ENCODE data around the gene GATAD1.
A peak's percentile ranks its signal among the peaks of the same experiment; 100 is the strongest.
"Not testable (repeated sequence)": the region's sequence is repeated elsewhere in the genome, so short reads cannot be mapped to it uniquely, and the experiment has no call there.

The GATAD1 gene

DNA sequence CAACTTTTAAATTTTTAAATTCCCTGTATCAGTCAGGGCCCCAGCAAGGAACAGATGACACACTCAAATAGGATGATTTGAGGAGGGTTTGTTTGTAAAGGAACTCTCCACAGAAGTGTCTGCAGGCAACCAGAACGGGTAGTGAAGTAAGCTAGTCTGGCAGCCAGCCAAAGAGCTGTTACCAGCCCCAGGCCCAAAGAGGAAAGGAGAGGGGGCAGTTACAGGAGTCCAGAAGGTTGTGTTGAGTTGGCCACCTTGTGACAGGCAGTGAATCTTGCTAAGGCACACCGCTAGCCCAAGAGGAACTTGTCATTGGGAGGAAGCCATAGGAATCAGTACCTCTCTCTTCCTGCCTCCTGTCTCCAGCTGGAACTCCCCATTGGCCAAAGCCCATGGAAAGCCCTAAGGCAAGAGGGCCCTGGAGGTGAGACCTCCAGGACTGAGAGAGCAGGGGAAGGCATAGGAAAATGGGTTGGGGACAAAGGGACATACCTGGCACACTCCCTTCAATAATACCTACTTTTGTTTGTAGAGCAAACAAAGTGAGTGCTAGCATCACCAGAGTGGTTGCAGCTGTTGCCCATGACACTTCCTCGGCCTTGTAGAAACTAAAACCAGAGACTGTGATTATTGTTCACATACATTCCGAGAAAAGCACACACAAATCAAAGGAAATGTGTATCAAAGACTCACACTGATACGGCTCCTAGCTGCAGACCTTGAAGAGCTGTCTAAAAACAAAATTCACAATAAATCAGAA lies 25.4 kb upstream of the GATAD1 start:
- no peak overlapping the region for H3K27ac Mint-ChIP-seq
- no peaks in the 10 kb centered on the region for H3K9me3 Mint-ChIP-seq
- peaks cover 4 to 11% of the 10 kb centered on the region in 2 donors for H3K4me1 Mint-ChIP-seq (ENCODE audit: low read depth in 2 of 2)
- no peak for ATAC-seq (replicated peaks)
- H3K36me3 Mint-ChIP-seq (ENCODE audit: insufficient read depth) = peaks cover 4% of the 10 kb centered on the region
- peaks cover 16 to 20% of the 10 kb centered on the region in 2 donors for H3K27me3 Mint-ChIP-seq
- no peak overlapping the region for H3K4me3 Mint-ChIP-seq
- DNase-seq = no peak

DNA sequence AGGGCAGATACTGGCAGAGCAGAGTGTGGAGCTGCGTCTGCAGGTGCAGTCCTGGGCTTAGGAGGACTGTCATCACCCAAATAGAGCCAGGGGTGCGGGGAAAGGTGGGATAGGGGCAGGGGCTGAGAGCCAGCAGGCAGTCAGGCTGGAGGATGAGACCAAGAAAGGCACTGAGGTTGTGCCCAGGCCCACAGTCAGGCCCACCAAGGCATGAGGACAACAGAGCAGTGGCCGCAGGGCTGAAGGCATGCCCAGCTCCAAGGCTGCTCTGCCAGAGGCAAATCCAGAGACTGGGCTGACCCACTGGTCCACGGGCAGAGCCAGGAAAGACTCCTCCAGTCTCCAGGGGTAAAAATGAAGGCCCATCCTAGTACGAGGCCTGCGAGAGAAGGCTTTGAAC lies 24.4 kb upstream of the GATAD1 start:
- no peak for DNase-seq
- Mint-ChIP-seq H3K4me1 (ENCODE audit: low read depth in 2 of 2) (peaks cover 4 to 11% of the 10 kb centered on the region in 2 donors), H3K4me3 (no peak overlapping the region), H3K36me3 (ENCODE audit: insufficient read depth) (peaks cover 4% of the 10 kb centered on the region), H3K9me3 (no peaks in the 10 kb centered on the region), H3K27ac (no peak overlapping the region), H3K27me3 (peaks cover 23 to 28% of the 10 kb centered on the region in 2 donors)
- ATAC-seq (replicated peaks) = no peak

DNA sequence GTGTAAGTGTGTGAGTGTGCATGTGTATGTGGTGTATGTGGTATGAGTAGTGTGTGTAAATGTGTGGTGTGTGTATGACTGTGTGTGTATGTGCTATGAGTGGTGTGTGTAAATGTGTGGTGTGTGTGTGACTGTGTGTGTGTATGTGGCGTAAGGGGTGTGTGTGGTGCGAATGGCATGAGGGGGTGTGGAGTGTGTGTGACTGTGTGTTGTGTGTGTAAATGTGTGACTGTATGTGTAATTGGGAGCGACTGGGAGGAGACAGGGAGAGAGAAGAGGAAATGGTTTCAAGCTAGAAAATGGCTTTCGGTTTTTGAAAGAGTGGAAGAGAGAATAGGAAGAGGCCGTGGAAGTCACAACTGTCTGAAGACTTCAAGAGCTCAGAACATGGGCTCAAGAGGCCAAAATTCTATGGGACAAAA lies 23.6 kb upstream of the GATAD1 start:
- no peak for ATAC-seq (replicated peaks)
- no peak for DNase-seq
- H3K27me3 Mint-ChIP-seq = peaks cover 23 to 30% of the 10 kb centered on the region in 2 donors
- peak overlapping the region in 1 of 2 donors; percentile 0 for H3K4me3 Mint-ChIP-seq
- no peaks in the 10 kb centered on the region for H3K9me3 Mint-ChIP-seq
- peaks cover 4% of the 10 kb centered on the region for H3K36me3 Mint-ChIP-seq (ENCODE audit: insufficient read depth)
- H3K27ac Mint-ChIP-seq = no peak overlapping the region
- H3K4me1 Mint-ChIP-seq (ENCODE audit: low read depth in 2 of 2) = peaks cover 4 to 11% of the 10 kb centered on the region in 2 donors

DNA sequence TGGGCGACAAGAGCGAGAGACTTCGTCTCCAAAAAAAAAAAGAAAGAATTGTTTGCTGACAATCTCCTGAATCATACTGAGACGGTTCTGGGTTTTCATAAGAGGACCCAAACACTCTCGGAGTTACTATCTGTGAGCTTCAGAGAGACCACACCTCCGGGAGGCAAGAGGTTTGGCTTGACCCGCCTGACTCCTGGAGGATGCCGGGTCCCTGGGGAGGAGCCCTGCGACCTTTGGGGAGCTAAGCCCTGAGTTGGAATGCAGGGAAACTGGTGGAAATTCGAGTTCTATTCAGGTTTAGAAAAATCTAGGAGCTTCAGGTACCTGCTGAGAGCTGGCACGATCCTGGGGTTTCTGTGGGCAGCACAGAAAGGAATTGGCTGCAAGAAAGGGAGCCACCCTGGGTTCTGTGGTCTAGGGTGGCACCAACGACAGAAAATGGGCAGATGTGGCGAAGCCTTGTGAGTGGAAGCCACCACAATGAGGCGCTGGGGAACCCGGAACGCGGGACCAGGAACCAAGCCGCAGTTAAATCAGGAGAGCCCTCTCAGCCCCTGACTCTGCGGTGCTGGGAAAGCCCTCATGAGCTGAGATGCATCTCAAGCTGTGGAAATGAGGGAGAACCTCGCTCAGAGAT lies 21.9 kb upstream of the GATAD1 start:
- Mint-ChIP-seq H3K9me3 (no peaks in the 10 kb centered on the region), H3K27me3 (peaks cover 23 to 36% of the 10 kb centered on the region in 2 donors), H3K27ac (no peak overlapping the region), H3K36me3 (ENCODE audit: insufficient read depth) (peaks cover 4% of the 10 kb centered on the region), H3K4me3 (no peak overlapping the region), H3K4me1 (ENCODE audit: low read depth in 2 of 2) (peaks cover 4 to 11% of the 10 kb centered on the region in 2 donors)
- DNase-seq = no peak
- no peak for ATAC-seq (replicated peaks)

DNA sequence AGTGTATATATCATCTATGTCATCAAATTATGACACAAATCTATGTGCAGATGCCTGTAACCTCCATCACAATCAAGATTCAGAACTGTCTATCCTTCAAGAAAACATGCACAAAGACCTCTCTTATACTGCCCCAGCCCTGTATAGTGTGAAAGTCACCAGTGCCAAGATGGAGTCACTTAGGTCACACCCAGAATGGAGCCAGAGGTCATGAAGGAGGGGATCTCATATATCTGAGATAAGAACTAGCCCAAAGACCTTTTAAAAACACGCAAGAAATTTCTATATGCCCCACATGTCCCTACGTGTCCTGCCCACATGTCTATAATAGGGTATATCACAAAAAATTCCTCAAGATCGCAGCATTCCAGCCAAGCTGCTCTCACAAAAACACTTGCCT lies 20.1 kb upstream of the GATAD1 start:
- peaks cover 4 to 11% of the 10 kb centered on the region in 2 donors for H3K4me1 Mint-ChIP-seq (ENCODE audit: low read depth in 2 of 2)
- peaks cover 4% of the 10 kb centered on the region for H3K36me3 Mint-ChIP-seq (ENCODE audit: insufficient read depth)
- no peak overlapping the region for H3K4me3 Mint-ChIP-seq
- H3K9me3 Mint-ChIP-seq = no peaks in the 10 kb centered on the region
- ATAC-seq (replicated peaks) (no peak), DNase-seq (no peak)
- peaks cover 23 to 41% of the 10 kb centered on the region in 2 donors for H3K27me3 Mint-ChIP-seq
- no peak overlapping the region for H3K27ac Mint-ChIP-seq

DNA sequence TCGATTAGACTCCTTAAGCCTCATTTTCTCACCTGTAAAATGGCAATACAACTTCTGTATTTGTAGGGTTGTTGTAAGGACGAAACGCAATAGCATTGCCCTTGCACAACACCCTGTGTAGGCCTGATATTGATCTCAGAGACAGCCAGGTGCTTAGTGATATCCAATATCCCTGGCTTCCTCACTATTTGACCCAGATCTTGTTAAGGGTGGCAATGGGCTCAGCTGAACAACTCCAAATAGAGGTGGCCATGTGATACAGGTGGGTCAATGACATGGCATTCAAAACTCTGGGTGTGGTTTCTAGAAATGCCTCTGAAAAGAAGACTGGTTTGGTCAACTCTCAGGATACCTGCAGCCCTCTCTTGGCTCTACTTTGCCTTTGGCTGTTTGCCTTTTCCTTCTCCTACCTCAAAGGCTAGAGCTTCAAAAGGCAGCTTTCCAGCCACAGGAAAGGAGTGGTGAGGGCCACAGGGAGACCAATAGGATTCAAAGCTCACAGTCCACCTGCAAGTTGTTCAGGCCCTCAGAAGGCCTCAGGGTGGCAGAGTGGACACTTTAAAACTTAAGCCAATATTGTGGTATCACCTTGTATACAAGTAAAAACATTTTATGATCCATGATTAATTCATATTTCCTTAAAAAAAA lies 14.9 kb upstream of the GATAD1 start:
- no peaks in the 10 kb centered on the region for H3K36me3 Mint-ChIP-seq (ENCODE audit: insufficient read depth)
- peaks cover 2 to 17% of the 10 kb centered on the region in 2 donors for H3K27me3 Mint-ChIP-seq
- no peak overlapping the region for H3K4me3 Mint-ChIP-seq
- no peak overlapping the region for H3K27ac Mint-ChIP-seq
- no peaks in the 10 kb centered on the region for H3K4me1 Mint-ChIP-seq (ENCODE audit: low read depth in 2 of 2)
- H3K9me3 Mint-ChIP-seq = no peaks in the 10 kb centered on the region
- DNase-seq (no peak), ATAC-seq (replicated peaks) (no peak)

DNA sequence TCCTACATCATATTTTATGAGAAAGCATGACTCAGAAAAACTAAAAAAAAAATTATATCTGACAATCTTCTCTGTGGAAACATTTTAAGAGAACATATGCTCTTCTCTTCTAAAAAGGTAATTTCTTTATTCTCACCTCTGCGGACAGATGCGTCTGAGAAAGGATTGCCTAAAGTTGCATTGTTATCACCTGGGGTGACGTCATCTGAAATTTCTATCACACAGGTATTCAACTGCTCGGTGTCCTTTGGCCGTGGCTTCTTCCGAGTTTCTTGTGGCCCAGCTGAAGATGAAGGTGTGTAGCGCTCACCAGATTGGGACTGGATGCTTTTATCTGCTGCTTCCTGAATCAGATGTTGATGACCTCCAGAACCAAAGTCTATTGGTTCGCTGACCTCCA lies 14.3 kb upstream of the GATAD1 start:
- no peak overlapping the region for H3K4me3 Mint-ChIP-seq
- H3K36me3 Mint-ChIP-seq (ENCODE audit: insufficient read depth) = no peaks in the 10 kb centered on the region
- H3K9me3 Mint-ChIP-seq = no peaks in the 10 kb centered on the region
- H3K27me3 Mint-ChIP-seq = peaks cover 0 to 12% of the 10 kb centered on the region in 2 donors
- H3K27ac Mint-ChIP-seq = no peak overlapping the region
- no peaks in the 10 kb centered on the region for H3K4me1 Mint-ChIP-seq (ENCODE audit: low read depth in 2 of 2)
- no peak for ATAC-seq (replicated peaks)
- DNase-seq = no peak

DNA sequence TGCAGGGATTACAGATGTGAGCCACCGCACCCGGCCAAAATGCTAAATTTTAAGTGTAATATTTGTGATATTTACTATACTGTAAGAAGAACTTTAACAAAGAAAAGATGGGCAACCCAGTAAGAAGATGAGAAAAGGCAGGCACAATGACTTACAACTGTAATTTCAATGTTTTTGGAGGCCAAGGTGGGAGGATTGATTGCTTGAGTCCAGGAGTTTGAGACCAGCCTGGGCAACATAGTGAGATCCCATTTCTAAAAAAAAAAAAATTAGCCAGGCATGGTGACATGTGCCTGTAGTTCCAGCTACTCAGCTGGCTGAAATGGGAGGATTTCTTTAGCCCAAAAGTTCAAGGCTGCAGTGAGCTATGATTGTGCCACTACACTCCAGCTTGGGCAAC lies 11.7 kb upstream of the GATAD1 start:
- Mint-ChIP-seq H3K27me3 (peaks cover 0 to 3% of the 10 kb centered on the region in 2 donors), H3K36me3 (ENCODE audit: insufficient read depth) (no peaks in the 10 kb centered on the region), H3K4me3 (no peak overlapping the region), H3K4me1 (ENCODE audit: low read depth in 2 of 2) (no peaks in the 10 kb centered on the region), H3K27ac (no peak overlapping the region), H3K9me3 (no peaks in the 10 kb centered on the region)
- ATAC-seq (replicated peaks) = no peak
- no peak for DNase-seq

DNA sequence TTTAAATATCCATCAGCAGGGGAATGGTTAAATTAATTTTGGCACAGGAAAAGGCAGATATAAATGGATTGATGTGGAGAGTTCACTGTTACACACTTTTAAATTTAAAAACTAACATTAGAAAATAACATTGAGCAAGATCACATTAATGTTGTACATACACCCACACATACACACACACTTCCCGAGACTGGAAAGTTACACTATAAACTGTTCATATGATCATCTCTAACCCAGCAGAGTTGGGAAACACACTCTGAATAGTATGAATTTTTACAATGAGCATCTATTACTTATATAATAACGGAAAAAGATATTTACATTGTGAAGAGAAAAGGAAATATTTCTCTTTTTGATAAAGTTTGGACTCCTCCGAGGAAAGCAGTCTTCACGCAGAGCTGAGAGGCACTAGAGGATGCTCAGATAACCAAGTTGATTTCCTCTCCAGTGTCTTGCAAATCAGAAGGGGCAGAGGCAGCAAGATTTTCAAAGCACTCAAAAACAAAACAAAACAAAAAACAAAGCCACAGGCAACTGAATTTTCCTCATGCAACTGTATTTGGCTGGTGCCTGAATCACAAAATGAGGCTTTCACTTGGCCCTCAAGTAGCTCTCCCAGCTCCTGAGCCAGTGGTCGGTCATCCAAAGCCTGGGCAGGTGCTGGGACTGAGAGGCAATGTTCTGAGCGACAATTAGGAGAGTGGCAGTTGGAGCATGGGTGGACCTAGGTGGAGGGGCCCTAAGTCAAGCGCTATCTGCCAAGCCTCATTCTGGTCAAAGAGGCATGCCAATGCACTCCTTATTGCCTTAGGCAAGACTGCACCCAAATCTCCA lies 10.5 kb upstream of the GATAD1 start:
- H3K4me3 Mint-ChIP-seq = no peak overlapping the region
- H3K9me3 Mint-ChIP-seq = no peaks in the 10 kb centered on the region
- H3K27ac Mint-ChIP-seq = no peak overlapping the region
- no peaks in the 10 kb centered on the region for H3K36me3 Mint-ChIP-seq (ENCODE audit: insufficient read depth)
- DNase-seq = no peak
- no peaks in the 10 kb centered on the region for H3K27me3 Mint-ChIP-seq
- no peaks in the 10 kb centered on the region for H3K4me1 Mint-ChIP-seq (ENCODE audit: low read depth in 2 of 2)
- ATAC-seq (replicated peaks) = no peak

DNA sequence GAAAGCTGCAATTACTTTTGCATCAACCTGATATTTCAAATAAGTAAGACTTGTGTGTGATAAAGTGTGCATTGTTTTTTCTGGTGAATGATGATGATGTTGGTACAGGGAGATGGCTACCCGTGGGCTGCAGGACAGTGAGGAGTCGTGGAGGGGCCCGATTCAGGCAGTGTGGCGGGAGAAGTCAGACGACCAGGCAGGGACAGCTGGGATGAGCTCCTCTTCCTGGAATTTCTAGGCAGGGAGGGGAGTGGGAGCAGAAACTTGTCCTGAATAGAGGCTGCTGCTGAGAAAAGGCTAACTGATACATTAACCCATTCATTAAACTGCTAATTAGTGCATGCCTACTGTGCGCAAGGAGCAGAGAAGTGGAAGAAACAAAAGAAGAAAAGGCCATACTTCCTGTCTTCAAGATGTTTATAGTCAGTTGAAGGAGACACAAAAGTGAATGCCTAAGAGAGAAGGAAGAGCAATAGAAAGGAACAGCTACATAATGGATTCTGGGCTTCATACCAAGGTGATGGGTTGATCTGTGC lies 9.3 kb upstream of the GATAD1 start:
- H3K9me3 Mint-ChIP-seq = no peaks in the 10 kb centered on the region
- DNase-seq = no peak
- no peaks in the 10 kb centered on the region for H3K27me3 Mint-ChIP-seq
- no peak overlapping the region for H3K4me3 Mint-ChIP-seq
- H3K27ac Mint-ChIP-seq = no peak overlapping the region
- H3K4me1 Mint-ChIP-seq (ENCODE audit: low read depth in 2 of 2) = no peaks in the 10 kb centered on the region
- no peak for ATAC-seq (replicated peaks)
- H3K36me3 Mint-ChIP-seq (ENCODE audit: insufficient read depth) = no peaks in the 10 kb centered on the region

DNA sequence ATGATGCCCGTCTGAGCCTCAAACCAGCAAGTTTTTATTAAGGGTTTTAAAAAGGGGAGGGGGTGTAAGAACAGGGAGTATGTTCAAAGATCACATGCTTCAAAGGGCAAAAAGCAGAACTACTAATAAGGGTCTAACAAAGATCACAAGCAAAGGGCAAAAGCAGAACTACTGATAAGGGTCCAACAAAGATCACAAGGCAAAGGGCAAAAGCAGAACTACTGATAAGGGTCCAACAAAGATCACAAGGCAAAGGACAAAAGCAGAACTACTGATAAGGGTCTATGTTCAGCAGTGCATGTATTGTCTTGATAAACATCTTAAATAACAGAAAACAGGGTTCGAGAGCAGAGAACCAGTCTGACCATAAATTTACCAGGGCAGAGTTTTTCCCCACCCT lies 4.6 kb upstream of the GATAD1 start:
- not testable (repeated sequence) for H3K36me3 Mint-ChIP-seq (ENCODE audit: insufficient read depth); ATAC-seq (replicated peaks); H3K27ac Mint-ChIP-seq; DNase-seq; H3K4me3 Mint-ChIP-seq; H3K4me1 Mint-ChIP-seq (ENCODE audit: low read depth in 2 of 2); H3K27me3 Mint-ChIP-seq; H3K9me3 Mint-ChIP-seq

DNA sequence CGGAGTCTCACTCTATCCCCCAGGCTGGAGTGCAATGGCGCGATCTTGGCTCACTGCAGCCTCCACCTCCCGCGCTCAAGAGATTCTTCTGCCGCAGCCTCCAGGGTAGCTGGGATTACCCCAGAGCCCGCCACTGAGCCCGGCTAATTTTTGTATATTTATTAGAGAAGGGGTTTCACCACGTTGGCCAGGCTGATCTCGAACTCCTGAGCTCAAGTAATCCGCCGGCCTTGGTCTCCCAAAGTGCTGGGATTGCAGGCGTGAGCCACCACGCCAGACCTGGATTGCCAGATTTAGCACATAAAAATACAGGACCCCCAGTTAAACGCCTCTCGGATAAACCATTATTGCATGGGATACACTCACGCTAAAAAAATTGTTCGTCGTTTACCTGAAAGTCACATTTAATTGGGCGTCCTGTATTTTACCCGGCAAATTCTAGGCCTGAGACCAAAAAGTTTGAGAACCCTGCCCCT lies 375 bp upstream of the GATAD1 start:
- Mint-ChIP-seq H3K27me3 (no peaks in the 10 kb centered on the region), H3K27ac (peak overlapping the region; percentile 97), H3K4me3 (peak overlapping the region; percentile 85 to 91), H3K9me3 (no peaks in the 10 kb centered on the region), H3K36me3 (ENCODE audit: insufficient read depth) (peaks cover 7% of the 10 kb centered on the region), H3K4me1 (ENCODE audit: low read depth in 2 of 2) (peaks cover 4 to 11% of the 10 kb centered on the region in 2 donors)
- no peak for DNase-seq
- ATAC-seq (replicated peaks) = no peak

DNA sequence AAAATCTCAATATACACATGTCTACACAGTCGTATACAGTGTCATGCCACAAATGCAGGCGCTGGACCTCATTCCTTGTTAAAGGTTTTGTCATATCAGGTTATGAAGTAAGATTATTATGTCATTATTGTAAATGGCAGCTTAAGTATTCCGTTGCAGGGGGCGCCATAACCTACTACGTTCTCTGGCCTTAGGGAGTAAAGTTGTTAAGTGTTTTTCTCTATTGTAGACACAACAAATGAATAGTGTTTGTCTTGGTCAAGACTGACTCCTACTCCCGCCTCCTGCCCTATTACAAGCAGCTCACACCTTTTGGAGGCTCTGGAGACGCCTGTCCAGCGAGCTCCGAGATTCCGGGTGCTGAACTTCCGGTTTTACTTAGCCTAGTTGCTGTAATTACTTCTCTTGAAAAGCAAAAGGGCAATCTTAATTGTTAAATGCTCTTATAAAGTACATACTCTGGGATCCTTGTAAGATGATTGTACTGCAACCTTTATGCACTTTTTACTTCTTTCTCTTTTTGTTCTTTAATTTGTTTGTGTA lies 994 bp downstream of the GATAD1 start:
- peak overlapping the region; percentile 97 for H3K27ac Mint-ChIP-seq
- peaks cover 4 to 13% of the 10 kb centered on the region in 2 donors for H3K4me1 Mint-ChIP-seq (ENCODE audit: low read depth in 2 of 2)
- no peaks in the 10 kb centered on the region for H3K9me3 Mint-ChIP-seq
- H3K27me3 Mint-ChIP-seq = no peaks in the 10 kb centered on the region
- ATAC-seq (replicated peaks) (peak; percentile 57), DNase-seq (peak; percentile 52 to 74 (median 58))
- peak overlapping the region; percentile 85 to 91 for H3K4me3 Mint-ChIP-seq
- H3K36me3 Mint-ChIP-seq (ENCODE audit: insufficient read depth) = peaks cover 8% of the 10 kb centered on the region
